Activated B cell treated with CpG ODN at 0.5 μM for 24 hours (primary cell): ENCODE data around the gene PLS3. TPM values are rescaled to one million over a fixed set of nuclear protein-coding genes. Genes with fewer than 3 reads are reported as not detected.

ENCODE experiments used
- ATAC-seq: fragments of 200-7000 bp; cut with Tn5 transposase; one replicate; pipeline ENCODE4 v1.10.0; 2021; ENCODE audit warnings: low read depth, mild to moderate bottlenecking, moderate library complexity
- CTCF ChIA-PET: fragments of 350-600 bp; sonication (Branson Sonifier 250); formaldehyde crosslinking; loops from one replicate; lab custom pipeline; 2021; ENCODE audit warnings: antibody characterized with exemption; lab: Charles Lee
- POLR2A ChIA-PET: fragments of 350-600 bp; sonication (Branson Sonifier 250); formaldehyde crosslinking; loops from one replicate; lab custom pipeline; 2021; ENCODE audit warnings: antibody characterized with exemption; lab: Charles Lee
- DNase-seq: peaks from one replicate; pipeline ENCODE4 v3.0.0; 2022
- H3K27ac Mint-ChIP-seq: one replicate; pipeline ENCODE4 v1.8.0; 2020; ENCODE audit warnings: mixed read lengths
- H3K27me3 Mint-ChIP-seq: one replicate; pipeline ENCODE4 v1.8.0; 2021; ENCODE audit warnings: mixed read lengths
- H3K36me3 Mint-ChIP-seq: one replicate; pipeline ENCODE4 v1.8.0; 2021; ENCODE audit warnings: low read depth, mixed read lengths
- H3K4me1 Mint-ChIP-seq: one replicate; pipeline ENCODE4 v1.8.0; 2021; ENCODE audit warnings: mixed read lengths
- H3K4me3 Mint-ChIP-seq: one replicate; pipeline ENCODE4 v1.8.0; 2020; ENCODE audit warnings: mild to moderate bottlenecking, mixed read lengths
- H3K9me3 Mint-ChIP-seq: one replicate; pipeline ENCODE4 v1.8.0; 2020; ENCODE audit warnings: mixed read lengths
- intact Hi-C: fragments of 100-400 bp; cut with micrococcal nuclease; formaldehyde crosslinking; loops from one replicate; pipeline ENCODE4 v1.15.1; 2024
- total RNA-seq: library from RNA; stranded (reverse); gene quantifications from 2 replicates; pipeline ENCODE4 v1.2.3, GENCODE V29; 2022
- TF ChIP-seq, protein P1 (sequence below): fragments of 200-600 bp; IDR thresholded peaks from one replicate; pipeline ENCODE4 v1.8.0; 2022; ENCODE audit warnings: antibody characterized with exemption, mild to moderate bottlenecking

The PLS3 gene
- total RNA-seq, 1 donor from 2014 or later = not detected

GRCh38 chrX:115650449-115650848 lies 89.5 kb downstream of the PLS3 start:
- no peak overlapping the region for H3K27ac Mint-ChIP-seq
- H3K9me3 Mint-ChIP-seq = no peaks in the 10 kb centered on the region
- ATAC-seq (no peak), DNase-seq (no peak)
- no peaks in the 10 kb centered on the region for H3K27me3 Mint-ChIP-seq
- intact Hi-C loops = loop anchor here (5.0 kb wide), 1 partner anchor 297 kb away; no protein-coding TSS in a partner anchor
- TF ChIP-seq, protein P1, sequence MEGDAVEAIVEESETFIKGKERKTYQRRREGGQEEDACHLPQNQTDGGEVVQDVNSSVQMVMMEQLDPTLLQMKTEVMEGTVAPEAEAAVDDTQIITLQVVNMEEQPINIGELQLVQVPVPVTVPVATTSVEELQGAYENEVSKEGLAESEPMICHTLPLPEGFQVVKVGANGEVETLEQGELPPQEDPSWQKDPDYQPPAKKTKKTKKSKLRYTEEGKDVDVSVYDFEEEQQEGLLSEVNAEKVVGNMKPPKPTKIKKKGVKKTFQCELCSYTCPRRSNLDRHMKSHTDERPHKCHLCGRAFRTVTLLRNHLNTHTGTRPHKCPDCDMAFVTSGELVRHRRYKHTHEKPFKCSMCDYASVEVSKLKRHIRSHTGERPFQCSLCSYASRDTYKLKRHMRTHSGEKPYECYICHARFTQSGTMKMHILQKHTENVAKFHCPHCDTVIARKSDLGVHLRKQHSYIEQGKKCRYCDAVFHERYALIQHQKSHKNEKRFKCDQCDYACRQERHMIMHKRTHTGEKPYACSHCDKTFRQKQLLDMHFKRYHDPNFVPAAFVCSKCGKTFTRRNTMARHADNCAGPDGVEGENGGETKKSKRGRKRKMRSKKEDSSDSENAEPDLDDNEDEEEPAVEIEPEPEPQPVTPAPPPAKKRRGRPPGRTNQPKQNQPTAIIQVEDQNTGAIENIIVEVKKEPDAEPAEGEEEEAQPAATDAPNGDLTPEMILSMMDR = no peak
- no peaks in the 10 kb centered on the region for H3K36me3 Mint-ChIP-seq
- no peaks in the 10 kb centered on the region for H3K4me1 Mint-ChIP-seq
- POLR2A ChIA-PET = no interaction called here
- CTCF ChIA-PET = no interaction called here
- no peak overlapping the region for H3K4me3 Mint-ChIP-seq

DNA sequence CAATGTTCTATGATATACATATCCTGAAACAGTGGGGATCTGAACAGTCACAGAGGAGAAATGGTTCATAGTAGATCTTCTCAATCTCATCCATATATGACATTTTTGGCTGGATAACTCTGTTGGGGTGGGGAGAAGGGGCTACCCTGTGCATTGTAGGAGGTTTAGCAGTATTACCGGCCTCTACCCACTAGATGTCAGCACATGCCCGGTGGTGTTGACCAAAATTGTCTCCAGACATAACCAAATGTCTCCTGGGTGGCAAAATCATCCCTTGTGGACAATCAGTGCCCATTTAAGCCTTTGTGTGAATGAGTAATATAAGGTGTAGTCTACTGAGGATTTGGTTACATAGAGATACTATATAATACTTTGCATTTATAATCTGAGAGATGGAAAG lies 89.9 kb downstream of the PLS3 start:
- no peak for ATAC-seq
- POLR2A ChIA-PET = no interaction called here

DNA sequence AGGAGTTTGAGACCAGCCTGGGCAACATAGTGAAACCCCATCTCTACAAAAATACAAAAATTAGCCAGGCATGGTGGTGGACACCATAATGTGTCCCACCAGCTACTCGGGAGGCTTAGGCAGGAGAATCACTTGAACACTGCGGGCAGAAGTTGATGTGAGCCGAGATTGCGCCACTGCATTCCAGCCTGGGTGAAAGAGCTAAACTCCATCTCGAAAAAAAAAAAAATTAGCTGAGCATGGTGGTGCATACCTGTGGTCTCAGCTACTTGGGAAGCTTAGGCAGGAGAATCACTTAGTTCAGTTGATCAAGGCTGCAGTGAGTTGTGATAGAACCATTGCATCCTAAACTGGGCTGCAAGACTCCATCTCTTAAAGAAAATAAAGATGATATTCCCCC lies 91.2 kb downstream of the PLS3 start:
- TF ChIP-seq, protein P1 = no peak
- H3K4me3 Mint-ChIP-seq = no peak overlapping the region
- no peak overlapping the region for H3K27ac Mint-ChIP-seq
- H3K4me1 Mint-ChIP-seq = no peaks in the 10 kb centered on the region
- no peaks in the 10 kb centered on the region for H3K36me3 Mint-ChIP-seq
- ATAC-seq = no peak
- H3K27me3 Mint-ChIP-seq = no peaks in the 10 kb centered on the region
- ChIA-PET CTCF (interaction anchor here (0.9 kb wide), 1 partner anchor 8 kb away, joined by 3 read pairs; no protein-coding TSS in a partner anchor), POLR2A (no interaction called here)
- no peaks in the 10 kb centered on the region for H3K9me3 Mint-ChIP-seq
- intact Hi-C loops = loop anchor here (5.0 kb wide), 1 partner anchor 295 kb away; no protein-coding TSS in a partner anchor
- no peak for DNase-seq

More for the DNA sequence above, 89.9 kb downstream of the PLS3 start:
- no peak for DNase-seq
- TF ChIP-seq, protein P1 = no peak
- Mint-ChIP-seq H3K4me3 (no peak overlapping the region), H3K27me3 (no peaks in the 10 kb centered on the region), H3K36me3 (no peaks in the 10 kb centered on the region), H3K27ac (no peak overlapping the region), H3K4me1 (no peaks in the 10 kb centered on the region), H3K9me3 (no peaks in the 10 kb centered on the region)
- CTCF ChIA-PET = no interaction called here
- intact Hi-C loops = loop anchor here (5.0 kb wide), 1 partner anchor 296 kb away; no protein-coding TSS in a partner anchor

DNA sequence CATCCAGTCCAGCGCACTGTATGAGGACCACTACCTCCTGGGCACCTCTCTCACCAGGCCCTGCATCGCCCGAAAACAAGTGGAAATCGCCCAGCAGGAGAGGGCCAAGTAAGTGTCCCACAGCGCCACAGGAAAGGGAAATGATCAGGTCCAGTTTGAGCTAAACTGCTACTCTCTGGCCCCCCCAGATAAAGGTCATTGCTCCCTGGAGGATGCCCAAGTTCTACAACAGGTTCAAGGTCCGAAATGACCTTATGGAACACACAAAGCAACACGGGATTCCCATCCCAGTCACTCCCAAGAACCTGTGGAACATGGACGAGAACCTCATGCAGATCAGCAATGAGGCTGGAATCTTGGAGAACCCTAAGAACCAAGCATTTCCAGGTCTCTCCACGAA lies 104.1 kb downstream of the PLS3 start:
- Mint-ChIP-seq H3K4me1 (no peaks in the 10 kb centered on the region), H3K9me3 (no peaks in the 10 kb centered on the region), H3K27me3 (no peaks in the 10 kb centered on the region), H3K36me3 (no peaks in the 10 kb centered on the region), H3K4me3 (no peak overlapping the region), H3K27ac (no peak overlapping the region)
- CTCF ChIA-PET = no interaction called here
- ATAC-seq = no peak
- POLR2A ChIA-PET = no interaction called here
- intact Hi-C loops = no loop called here
- TF ChIP-seq, protein P1 = no peak
- no peak for DNase-seq

GRCh38 chrX:115679460-115679859 lies 118.5 kb downstream of the PLS3 start:
- TF ChIP-seq, protein P1 = no peak
- Mint-ChIP-seq H3K9me3 (no peaks in the 10 kb centered on the region), H3K4me3 (no peak overlapping the region), H3K36me3 (no peaks in the 10 kb centered on the region), H3K27me3 (no peaks in the 10 kb centered on the region), H3K27ac (no peak overlapping the region), H3K4me1 (no peaks in the 10 kb centered on the region)
- ATAC-seq (no peak), DNase-seq (no peak)
- POLR2A ChIA-PET = no interaction called here
- intact Hi-C loops = no loop called here
- CTCF ChIA-PET = interaction anchor here (1.2 kb wide), 1 partner anchor 11 kb away, joined by 3 read pairs; no protein-coding TSS in a partner anchor
